ENCODE results near the gene STAT5B. TPM values are rescaled to one million over a fixed set of nuclear protein-coding genes. Genes with fewer than 3 reads are reported as not detected.
A peak's percentile ranks its signal among the peaks of the same experiment; 100 is the strongest.

The STAT5B gene
- total and polyA plus RNA-seq, 2 experiments from 2014 or later: 13.8 to 23.5 TPM

DNA sequence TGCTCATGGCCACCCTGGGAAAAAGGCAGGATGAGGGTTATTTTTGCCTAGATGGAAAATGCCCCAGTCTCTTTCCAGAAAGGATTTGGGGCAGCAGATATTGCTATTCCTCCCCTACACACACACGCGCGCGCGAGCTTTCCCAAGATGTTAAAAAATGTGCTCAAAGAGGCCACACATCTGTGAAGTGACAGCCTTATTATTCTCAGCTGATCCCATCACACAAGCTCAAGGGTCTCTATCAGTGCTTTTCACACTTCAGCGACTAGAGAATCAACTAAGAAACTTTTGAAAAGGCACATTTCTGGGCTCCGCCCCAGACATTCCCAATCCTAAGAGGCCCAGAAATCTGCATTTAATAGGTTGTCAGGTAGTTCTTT is 115.7 kb downstream of the STAT5B start:
- TF ChIP-seq EZH2phosphoT487 (IDR thresholded peaks at IDR 0.05; ENCODE audit: insufficient read depth, low read depth) (no peak), EZH2 (IDR thresholded peaks at IDR 0.05; ENCODE audit: insufficient read depth, poor library complexity, severe bottlenecking) (no peak)
- Histone ChIP-seq H3K27me3 (replicated peaks; ENCODE audit: insufficient read depth) (no peaks in the 10 kb centered on the region), H3K36me3 (ENCODE audit: low read depth) (no peaks in the 10 kb centered on the region), H3K4me1 (ENCODE audit: insufficient read depth) (no peaks in the 10 kb centered on the region), H3K4me3 (no peak overlapping the region), H3K9me2 (ENCODE audit: insufficient read depth) (no peaks in the 10 kb centered on the region), H3K9ac (no peak overlapping the region), H3K79me2 (ENCODE audit: insufficient read depth) (no peaks in the 10 kb centered on the region), H3K27ac (no peak overlapping the region), H2AFZ (no peak overlapping the region), H4K20me1 (ENCODE audit: insufficient read depth) (no peaks in the 10 kb centered on the region), H3F3A (ENCODE audit: insufficient read depth) (no peaks in the 10 kb centered on the region), H3K9me3 (ENCODE audit: low read depth) (no peaks in the 10 kb centered on the region), H3K4me2 (ENCODE audit: unreplicated experiment) (no peak overlapping the region)
- DNase-seq: no peak
- 84 to 86% methylated on average over 7 of the region's 7 CpGs for WGBS, 2 experiments (ENCODE audit: low coverage in 1 of 2, low lambda C conversion rate in 2 of 2, missing lambda C conversion rate in 2 of 2)
- in situ Hi-C loops (cut with MboI): no loop called here

DNA sequence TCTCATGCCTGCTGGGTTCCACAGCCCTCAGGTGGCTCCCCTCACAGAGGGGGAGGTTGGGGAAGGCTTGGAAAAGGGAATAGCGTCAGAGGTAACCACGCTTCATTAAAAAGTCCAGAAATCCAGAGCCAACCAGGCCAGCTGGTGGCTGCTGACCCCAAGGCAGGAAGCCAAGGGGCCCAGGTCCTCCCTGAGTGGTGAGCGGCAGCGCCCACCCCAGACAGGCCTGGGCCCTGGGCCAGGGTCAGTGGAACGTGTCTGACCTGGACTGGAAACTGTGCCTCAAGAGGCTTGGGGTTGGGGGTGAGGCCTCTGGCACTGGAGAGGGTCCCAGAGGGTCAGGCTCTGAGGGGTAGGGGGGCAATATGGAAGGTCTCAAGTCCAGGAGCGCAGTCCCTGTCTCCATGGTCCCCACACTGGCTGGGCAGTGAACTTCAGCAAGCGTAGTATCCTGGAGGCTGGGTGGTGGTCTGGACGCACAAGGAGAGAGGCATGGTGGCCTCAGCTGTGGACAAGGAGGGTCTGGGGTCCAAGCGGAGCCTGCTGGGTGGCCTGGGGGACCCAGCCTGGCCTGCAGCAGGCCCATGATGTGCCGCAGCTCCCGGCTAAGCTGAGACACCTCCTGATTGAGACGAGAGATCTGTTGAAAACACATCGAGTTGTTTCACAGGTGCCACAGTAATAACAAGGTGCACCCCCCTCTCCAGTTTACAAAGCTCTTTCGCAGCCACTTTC is 116.2 kb downstream of the STAT5B start:
- Histone ChIP-seq H4K20me1 (ENCODE audit: insufficient read depth) (no peaks in the 10 kb centered on the region), H3K9ac (no peak overlapping the region), H3K36me3 (ENCODE audit: low read depth) (no peaks in the 10 kb centered on the region), H3F3A (ENCODE audit: insufficient read depth) (no peaks in the 10 kb centered on the region), H2AFZ (no peak overlapping the region), H3K27me3 (replicated peaks; ENCODE audit: insufficient read depth) (no peaks in the 10 kb centered on the region), H3K4me2 (ENCODE audit: unreplicated experiment) (no peak overlapping the region), H3K4me1 (ENCODE audit: insufficient read depth) (no peaks in the 10 kb centered on the region), H3K4me3 (no peak overlapping the region), H3K9me3 (ENCODE audit: low read depth) (no peaks in the 10 kb centered on the region), H3K79me2 (ENCODE audit: insufficient read depth) (no peaks in the 10 kb centered on the region), H3K27ac (no peak overlapping the region), H3K9me2 (ENCODE audit: insufficient read depth) (no peaks in the 10 kb centered on the region)
- WGBS, 2 experiments (ENCODE audit: low coverage in 1 of 2, low lambda C conversion rate in 2 of 2, missing lambda C conversion rate in 2 of 2): 66 to 68% methylated on average over 13 to 14 of the region's 14 CpGs
- no peak for DNase-seq
- TF ChIP-seq EZH2phosphoT487 (IDR thresholded peaks at IDR 0.05; ENCODE audit: insufficient read depth, low read depth) (no peak), EZH2 (IDR thresholded peaks at IDR 0.05; ENCODE audit: insufficient read depth, poor library complexity, severe bottlenecking) (no peak)
- in situ Hi-C loops (cut with MboI): no loop called here

DNA sequence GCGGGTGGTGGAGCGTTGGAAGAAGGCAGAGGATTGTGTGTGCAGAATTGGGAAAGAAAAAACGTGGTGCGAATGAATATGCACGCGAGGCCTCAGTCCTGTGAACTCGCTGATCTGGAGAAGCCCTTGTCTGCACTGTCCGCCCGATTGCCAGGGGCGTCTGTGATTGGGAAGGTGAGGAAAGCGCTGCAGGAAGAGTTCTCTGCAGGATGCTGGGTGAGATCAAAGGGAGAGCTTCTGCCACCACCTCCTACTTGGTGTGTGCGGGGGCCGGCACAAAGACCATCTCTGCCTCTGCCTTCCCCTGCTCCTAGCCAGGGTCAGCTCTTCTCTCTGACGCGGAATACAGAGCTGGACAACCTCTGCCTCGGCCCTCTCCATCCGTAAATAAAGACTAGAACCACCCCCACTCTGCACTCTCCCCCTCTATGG is 120.6 kb downstream of the STAT5B start:
- peak overlapping the region; percentile 78 for H3K4me3 ChIP-seq
- H3K27ac ChIP-seq: peak overlapping the region; percentile 41; the same call in 1 of the 2 replicates
- H3K9ac ChIP-seq: peak overlapping the region; percentile 83
- H3F3A ChIP-seq (ENCODE audit: insufficient read depth): no peaks in the 10 kb centered on the region
- no peaks in the 10 kb centered on the region for H3K9me3 ChIP-seq (ENCODE audit: low read depth)
- peak; percentile 65 for DNase-seq
- H3K4me1 ChIP-seq (ENCODE audit: insufficient read depth): 0 out of 2 replicates have a peak, but pooled peaks cover 11% of the 10 kb centered on the region
- WGBS, 2 experiments (ENCODE audit: low coverage in 1 of 2, low lambda C conversion rate in 2 of 2, missing lambda C conversion rate in 2 of 2): 22 to 24% methylated on average over 17 of the region's 17 CpGs
- no peaks in the 10 kb centered on the region for H3K36me3 ChIP-seq (ENCODE audit: low read depth)
- H2AFZ ChIP-seq: peak overlapping the region; percentile 94
- TF ChIP-seq EZH2phosphoT487 (IDR thresholded peaks at IDR 0.05; ENCODE audit: insufficient read depth, low read depth) (no peak), EZH2 (IDR thresholded peaks at IDR 0.05; ENCODE audit: insufficient read depth, poor library complexity, severe bottlenecking) (no peak)
- in situ Hi-C loops (cut with MboI): no loop called here
- H3K79me2 ChIP-seq (ENCODE audit: insufficient read depth): peaks cover 42% of the 10 kb centered on the region
- H3K4me2 ChIP-seq (ENCODE audit: unreplicated experiment): peak overlapping the region; percentile 70
- H3K27me3 ChIP-seq (replicated peaks; ENCODE audit: insufficient read depth): no peaks in the 10 kb centered on the region
- H3K9me2 ChIP-seq (ENCODE audit: insufficient read depth): no peaks in the 10 kb centered on the region
- no peaks in the 10 kb centered on the region for H4K20me1 ChIP-seq (ENCODE audit: insufficient read depth)

DNA sequence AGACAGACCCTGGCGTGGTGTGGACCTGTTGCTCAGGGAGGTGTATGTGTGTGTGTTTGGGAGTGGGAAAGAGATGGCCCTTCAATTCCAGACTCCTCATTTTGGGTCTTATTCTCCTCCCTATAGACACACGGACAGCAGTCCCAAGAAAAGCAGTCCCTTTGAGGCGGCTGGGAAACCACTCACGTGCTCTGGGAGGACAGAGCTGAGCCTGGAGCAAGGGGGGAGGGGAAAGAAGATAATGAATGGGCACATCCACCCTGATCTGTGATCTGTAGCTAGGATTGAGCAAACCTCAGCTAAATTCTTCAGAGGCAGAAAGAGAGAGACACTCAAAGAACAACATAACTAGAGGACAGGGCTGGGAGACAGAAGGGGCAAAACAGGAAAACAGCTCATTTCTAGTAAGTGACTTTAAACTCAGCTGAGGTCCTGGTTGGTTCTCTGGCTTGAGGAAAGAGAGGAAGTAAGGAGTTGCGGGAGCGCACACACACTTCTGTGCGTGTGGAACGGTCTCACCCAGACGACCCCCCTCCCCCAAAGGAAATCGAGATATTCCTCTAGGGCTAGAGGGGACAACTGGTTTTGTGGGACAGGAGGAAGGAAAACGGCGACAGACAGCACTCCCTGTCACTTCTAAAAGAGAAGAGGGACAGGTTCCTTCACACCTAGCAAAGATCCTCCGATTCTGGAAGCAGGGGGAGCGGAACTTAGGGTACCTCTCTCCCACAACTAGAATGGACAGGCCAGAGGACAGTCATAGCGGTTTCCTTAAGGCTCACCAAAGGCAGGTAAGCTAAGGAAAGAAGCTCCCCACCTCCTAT is 122.1 kb downstream of the STAT5B start:
- no peaks in the 10 kb centered on the region for H3K27me3 ChIP-seq (replicated peaks; ENCODE audit: insufficient read depth)
- 0 out of 2 replicates have a peak, but pooled peaks cover under 1% of the 10 kb centered on the region for H4K20me1 ChIP-seq (ENCODE audit: insufficient read depth)
- whole genome bisulfite sequencing, 2 experiments (ENCODE audit: low coverage in 1 of 2, low lambda C conversion rate in 2 of 2, missing lambda C conversion rate in 2 of 2): 6 to 9% methylated on average over 15 of the region's 15 CpGs
- no peaks in the 10 kb centered on the region for H3K9me3 ChIP-seq (ENCODE audit: low read depth)
- no peak for TF ChIP-seq EZH2 (IDR thresholded peaks at IDR 0.05; ENCODE audit: insufficient read depth, poor library complexity, severe bottlenecking)
- TF ChIP-seq EZH2phosphoT487 (IDR thresholded peaks at IDR 0.05; ENCODE audit: insufficient read depth, low read depth): no peak
- no peaks in the 10 kb centered on the region for H3K9me2 ChIP-seq (ENCODE audit: insufficient read depth)
- peak overlapping the region; percentile 89 for H3K4me2 ChIP-seq (ENCODE audit: unreplicated experiment)
- peak overlapping the region; percentile 96 for H3K9ac ChIP-seq
- peaks cover 57% of the 10 kb centered on the region for H3K79me2 ChIP-seq (ENCODE audit: insufficient read depth)
- DNase-seq: peak; percentile 57
- H3K4me1 ChIP-seq (ENCODE audit: insufficient read depth): 0 out of 2 replicates have a peak, but pooled peaks cover 11% of the 10 kb centered on the region
- no peaks in the 10 kb centered on the region for H3F3A ChIP-seq (ENCODE audit: insufficient read depth)
- peak overlapping the region; percentile 68 for H2AFZ ChIP-seq
- H3K36me3 ChIP-seq (ENCODE audit: low read depth): no peaks in the 10 kb centered on the region
- in situ Hi-C loops (cut with MboI): no loop called here
- H3K27ac ChIP-seq: peak overlapping the region; percentile 52
- H3K4me3 ChIP-seq: peak overlapping the region; percentile 92

Other genes with a start within 250 kb of the STAT5B start
- 0.13 TPM in 1 of 2 replicates, not detected in the other for gene C17orf113, start 225.8 kb downstream of the STAT5B start, total RNA-seq (2014; rRNA removed; shearing (Covaris generic))
- not detected in 2 replicates for gene C17orf113, start 225.8 kb downstream of the STAT5B start, polyA plus RNA-seq (2016; fragmentation: Nextera tagmentation; extraction: Ambion mirVana)
- not detected in 2 replicates for gene ZNF385C, start 177.9 kb downstream of the STAT5B start, total RNA-seq (2014; rRNA removed; shearing (Covaris generic))
- not detected in 2 replicates for gene ZNF385C, start 177.9 kb downstream of the STAT5B start, polyA plus RNA-seq (2016; fragmentation: Nextera tagmentation; extraction: Ambion mirVana)
- gene DHX58, start 163.7 kb downstream of the STAT5B start, total RNA-seq (2014; rRNA removed; shearing (Covaris generic)): 2.5 and 11.6 TPM in 2 replicates
- gene DHX58, start 163.7 kb downstream of the STAT5B start, polyA plus RNA-seq (2016; fragmentation: Nextera tagmentation; extraction: Ambion mirVana): 1.6 and 2.0 TPM in 2 replicates
- gene KAT2A, start 155.0 kb downstream of the STAT5B start, total RNA-seq (2014; rRNA removed; shearing (Covaris generic)): 13.9 and 16.8 TPM in 2 replicates
- 6.0 and 7.2 TPM in 2 replicates for gene KAT2A, start 155.0 kb downstream of the STAT5B start, polyA plus RNA-seq (2016; fragmentation: Nextera tagmentation; extraction: Ambion mirVana)
- gene HSPB9, start 153.6 kb downstream of the STAT5B start, total RNA-seq (2014; rRNA removed; shearing (Covaris generic)): not detected in 2 replicates
- gene HSPB9, start 153.6 kb downstream of the STAT5B start, polyA plus RNA-seq (2016; fragmentation: Nextera tagmentation; extraction: Ambion mirVana): 0.34 TPM in 1 of 2 replicates, not detected in the other
- 97.5 and 128 TPM in 2 replicates for gene RAB5C, start 121.4 kb downstream of the STAT5B start, total RNA-seq (2014; rRNA removed; shearing (Covaris generic))
- gene RAB5C, start 121.4 kb downstream of the STAT5B start, polyA plus RNA-seq (2016; fragmentation: Nextera tagmentation; extraction: Ambion mirVana): 123 and 124 TPM in 2 replicates
- not detected in 2 replicates for gene KCNH4, start 95.2 kb downstream of the STAT5B start, total RNA-seq (2014; rRNA removed; shearing (Covaris generic))
- not detected in 2 replicates for gene KCNH4, start 95.2 kb downstream of the STAT5B start, polyA plus RNA-seq (2016; fragmentation: Nextera tagmentation; extraction: Ambion mirVana)
- gene HCRT, start 90.9 kb downstream of the STAT5B start, total RNA-seq (2014; rRNA removed; shearing (Covaris generic)): not detected in 2 replicates
- not detected in 2 replicates for gene HCRT, start 90.9 kb downstream of the STAT5B start, polyA plus RNA-seq (2016; fragmentation: Nextera tagmentation; extraction: Ambion mirVana)
- gene GHDC, start 81.9 kb downstream of the STAT5B start, total RNA-seq (2014; rRNA removed; shearing (Covaris generic)): 25.0 and 27.6 TPM in 2 replicates
- gene GHDC, start 81.9 kb downstream of the STAT5B start, polyA plus RNA-seq (2016; fragmentation: Nextera tagmentation; extraction: Ambion mirVana): 11.1 and 13.0 TPM in 2 replicates
- gene STAT5A, start 12.1 kb upstream of the STAT5B start, total RNA-seq (2014; rRNA removed; shearing (Covaris generic)): 21.2 and 26.3 TPM in 2 replicates
- 6.7 and 6.8 TPM in 2 replicates for gene STAT5A, start 12.1 kb upstream of the STAT5B start, polyA plus RNA-seq (2016; fragmentation: Nextera tagmentation; extraction: Ambion mirVana)
- 79.4 and 84.1 TPM in 2 replicates for gene STAT3, start 112.1 kb upstream of the STAT5B start, total RNA-seq (2014; rRNA removed; shearing (Covaris generic))
- gene STAT3, start 112.1 kb upstream of the STAT5B start, polyA plus RNA-seq (2016; fragmentation: Nextera tagmentation; extraction: Ambion mirVana): 112 and 115 TPM in 2 replicates
- gene CAVIN1, start 146.9 kb upstream of the STAT5B start, total RNA-seq (2014; rRNA removed; shearing (Covaris generic)): 1,074 and 1,102 TPM in 2 replicates
- 666 and 686 TPM in 2 replicates for gene CAVIN1, start 146.9 kb upstream of the STAT5B start, polyA plus RNA-seq (2016; fragmentation: Nextera tagmentation; extraction: Ambion mirVana)
- 15.3 and 16.3 TPM in 2 replicates for gene ATP6V0A1, start 182.5 kb upstream of the STAT5B start, total RNA-seq (2014; rRNA removed; shearing (Covaris generic))
- 21.6 and 26.0 TPM in 2 replicates for gene ATP6V0A1, start 182.5 kb upstream of the STAT5B start, polyA plus RNA-seq (2016; fragmentation: Nextera tagmentation; extraction: Ambion mirVana)